GOT3 (cell line): ENCODE data around the gene KCND3.
"Not testable (repeated sequence)": the region's sequence is repeated elsewhere in the genome, so short reads cannot be mapped to it uniquely, and the experiment has no call there.

ENCODE experiments used
- DNase-seq: peaks from one replicate; lab custom pipeline; 2025; ENCODE audit warnings: mixed read lengths; lab: John Stamatoyannopoulos, UW

KCND3 gene

GRCh38 chr1:111811891-111812290 lies 177.6 kb downstream of the KCND3 start:
- DNase-seq: no peak

GRCh38 chr1:111805251-111805650 lies 184.2 kb downstream of the KCND3 start:
- DNase-seq: no peak

- DNase-seq: no peak
These were observed 184.7 kb downstream of the KCND3 start for GRCh38 chr1:111804776-111805175.

GRCh38 chr1:111803951-111804350 lies 185.5 kb downstream of the KCND3 start:
- DNase-seq: no peak

GRCh38 chr1:111802984-111803383 lies 186.5 kb downstream of the KCND3 start:
- DNase-seq: no peak

- DNase-seq: no peak
These were observed 187.4 kb downstream of the KCND3 start for GRCh38 chr1:111802110-111802509.

GRCh38 chr1:111801071-111801850 lies 188.2 kb downstream of the KCND3 start:
- DNase-seq: no peak

GRCh38 chr1:111799722-111800121 lies 189.7 kb downstream of the KCND3 start:
- not testable (repeated sequence) for DNase-seq

DNA sequence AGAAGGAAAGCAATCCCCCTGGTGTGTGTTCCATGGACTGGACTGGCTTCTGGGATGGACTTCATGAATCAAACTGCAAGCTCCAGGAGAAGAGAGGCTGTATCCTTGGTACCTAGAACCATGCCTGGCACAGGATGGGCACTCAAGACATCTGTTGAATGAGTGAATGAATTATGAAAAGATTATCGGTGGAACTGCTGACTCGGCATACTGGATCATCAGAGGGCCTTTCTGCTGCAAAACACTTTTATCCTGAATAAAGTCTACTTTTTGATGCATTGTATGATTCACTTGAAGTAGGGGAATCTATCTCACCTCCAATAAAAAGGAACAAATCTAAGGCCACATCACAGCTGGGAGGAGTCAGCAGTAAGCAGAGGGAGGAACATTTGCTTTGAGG lies 190.9 kb downstream of the KCND3 start:
- no peak for DNase-seq

- no peak for DNase-seq
These were observed 194.1 kb downstream of the KCND3 start for GRCh38 chr1:111795401-111795800.

DNA sequence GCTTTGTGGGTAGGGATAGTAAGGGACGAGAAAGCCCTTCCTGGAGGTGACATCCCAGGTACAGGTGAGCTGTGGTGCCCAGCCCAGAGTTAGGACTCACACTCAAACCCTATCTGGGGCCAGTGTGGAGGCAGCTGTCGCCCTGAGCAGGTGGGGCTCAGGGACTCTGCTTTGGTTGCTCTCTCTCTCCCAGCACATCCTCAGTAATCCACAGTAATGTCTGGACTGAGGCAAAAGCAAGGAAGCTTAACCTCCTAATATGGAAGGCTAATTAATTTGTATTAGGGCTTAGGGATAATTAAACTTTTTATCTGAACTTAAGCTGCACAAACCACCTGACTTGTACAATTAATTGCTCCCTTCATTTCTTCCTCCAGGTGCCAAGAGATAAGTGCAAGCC lies 195.5 kb downstream of the KCND3 start:
- DNase-seq: no peak

GRCh38 chr1:111792249-111792648 lies 197.2 kb downstream of the KCND3 start:
- DNase-seq: no peak

DNA sequence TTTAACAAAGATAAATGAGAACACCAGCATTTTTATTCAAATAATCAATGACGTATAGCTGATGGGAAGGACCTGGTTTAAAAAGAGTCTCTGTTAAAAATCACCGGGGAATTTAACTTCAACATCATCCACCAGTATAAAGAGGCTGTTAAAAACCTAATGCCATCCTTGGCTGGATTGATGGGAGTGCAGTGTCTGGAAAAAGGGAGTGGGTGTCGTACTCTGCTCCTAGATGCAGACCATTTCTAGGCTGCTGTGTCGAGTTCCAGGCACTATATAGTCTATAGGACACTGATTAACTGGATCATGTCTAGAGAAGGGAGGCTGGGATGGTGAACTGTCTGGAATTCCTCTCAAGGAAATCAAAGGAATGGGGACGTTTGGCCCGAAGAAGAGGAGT lies 197.7 kb downstream of the KCND3 start:
- no peak for DNase-seq

GRCh38 chr1:111789666-111790316 lies 199.7 kb downstream of the KCND3 start:
- DNase-seq: no peak

- no peak for DNase-seq
These were observed 200.3 kb downstream of the KCND3 start for GRCh38 chr1:111789142-111789541.

DNA sequence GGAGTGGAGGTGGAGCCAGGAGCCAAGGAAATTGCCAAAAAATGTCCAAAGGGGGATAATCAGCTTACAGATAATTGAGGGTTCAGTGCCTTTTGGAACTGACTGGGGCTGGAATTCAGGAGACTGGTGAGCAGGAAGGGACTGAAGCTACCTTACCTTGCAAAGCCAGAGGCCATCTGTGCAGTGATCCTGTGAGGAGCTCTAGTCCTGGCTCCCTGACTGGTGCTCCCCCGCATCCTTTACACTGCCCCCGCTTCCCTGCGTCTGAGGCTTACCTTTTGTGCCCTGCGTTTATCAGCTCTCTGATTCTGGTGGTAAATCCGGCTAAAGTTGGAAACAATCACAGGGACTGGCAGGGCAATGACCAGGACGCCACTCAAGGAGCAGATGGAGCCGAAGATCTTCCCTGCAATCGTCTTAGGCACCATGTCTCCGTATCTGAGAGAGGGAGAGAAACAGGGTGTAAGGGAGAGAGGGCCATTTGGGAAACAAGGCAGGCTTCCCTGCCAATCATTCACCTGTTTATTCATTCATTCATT lies 202.7 kb downstream of the KCND3 start:
- no peak for DNase-seq

- no peak for DNase-seq
These were observed 205.1 kb downstream of the KCND3 start for GRCh38 chr1:111784273-111784901.

DNA sequence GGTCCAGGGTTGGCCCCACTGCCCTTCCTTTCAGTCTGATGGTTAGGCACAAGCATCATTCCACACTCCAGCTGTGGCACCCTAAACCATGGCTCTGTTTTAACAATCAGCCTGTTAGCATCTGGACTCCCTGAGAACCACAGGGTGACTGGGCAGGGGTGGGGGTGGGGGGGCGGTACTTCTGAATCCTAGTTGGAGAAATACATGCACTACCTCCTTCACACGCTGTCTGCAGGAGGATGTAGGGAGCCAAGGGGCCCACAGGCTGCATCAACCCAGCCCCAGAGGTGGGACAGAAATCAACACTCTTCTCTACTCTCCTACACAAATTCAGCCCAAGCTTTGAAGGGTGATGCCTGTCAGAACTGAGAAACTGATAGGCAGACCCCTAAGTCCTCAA lies 209.9 kb downstream of the KCND3 start:
- no peak for DNase-seq

- DNase-seq: no peak
These were observed 210.9 kb downstream of the KCND3 start for GRCh38 chr1:111778541-111779051.

DNA sequence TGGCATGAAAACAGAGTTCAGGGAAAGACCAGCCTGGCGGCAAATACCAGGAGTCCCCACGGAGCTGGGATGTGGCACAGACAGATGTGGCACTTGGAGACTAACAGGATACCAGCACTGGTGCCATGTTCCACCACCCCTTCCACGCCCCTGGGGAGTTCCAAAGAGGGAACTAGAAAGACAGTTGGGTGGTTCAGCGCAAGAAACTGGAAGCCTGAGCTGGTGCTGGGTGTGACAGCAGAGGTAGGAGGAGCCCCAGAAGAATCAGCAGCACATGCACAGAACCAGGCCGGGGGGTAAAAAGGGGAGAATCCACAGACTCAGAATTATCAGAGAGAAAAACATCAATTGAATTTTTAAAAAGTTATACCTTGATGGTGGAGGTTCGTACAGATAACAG lies 211.4 kb downstream of the KCND3 start:
- DNase-seq: no peak

DNA sequence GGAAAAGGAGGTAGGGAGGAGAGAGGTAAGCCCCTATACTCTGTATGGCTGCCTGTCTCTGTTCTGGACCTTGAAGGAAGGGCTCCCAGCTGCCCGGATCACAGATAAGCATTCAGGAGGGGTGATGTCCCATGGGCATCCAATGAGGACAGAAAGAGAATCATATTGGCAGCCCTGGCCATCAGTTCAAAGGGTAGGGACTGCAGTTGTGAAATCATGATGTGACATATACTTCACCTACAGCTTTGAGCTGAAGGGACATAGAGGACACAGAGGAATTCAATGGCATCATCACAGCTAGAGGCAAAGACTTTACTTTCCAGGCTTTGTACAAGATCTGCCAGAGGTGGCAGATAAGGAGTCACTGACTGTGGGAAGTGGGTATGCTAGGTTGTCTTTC lies 212.2 kb downstream of the KCND3 start:
- no peak for DNase-seq

DNA sequence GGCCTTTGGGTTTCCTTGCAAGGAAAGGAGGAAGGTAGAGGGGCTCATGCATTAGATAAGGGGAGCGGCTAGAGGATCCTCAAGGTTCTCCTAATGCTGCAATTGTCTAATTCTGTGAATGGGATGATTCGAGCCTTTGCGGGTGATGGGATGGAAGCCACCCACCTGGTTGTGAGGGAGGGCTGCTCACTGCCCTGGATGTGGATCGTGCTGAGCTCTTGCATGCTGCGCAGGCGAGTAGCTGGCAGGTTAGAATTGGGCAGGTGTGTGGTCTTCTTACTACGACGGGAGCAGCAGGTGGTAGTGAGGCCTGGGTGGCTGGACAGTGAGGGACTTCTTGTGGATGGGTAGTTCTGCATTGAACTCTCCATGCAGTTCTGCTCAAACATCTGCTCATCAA lies 212.6 kb downstream of the KCND3 start:
- no peak for DNase-seq

DNA sequence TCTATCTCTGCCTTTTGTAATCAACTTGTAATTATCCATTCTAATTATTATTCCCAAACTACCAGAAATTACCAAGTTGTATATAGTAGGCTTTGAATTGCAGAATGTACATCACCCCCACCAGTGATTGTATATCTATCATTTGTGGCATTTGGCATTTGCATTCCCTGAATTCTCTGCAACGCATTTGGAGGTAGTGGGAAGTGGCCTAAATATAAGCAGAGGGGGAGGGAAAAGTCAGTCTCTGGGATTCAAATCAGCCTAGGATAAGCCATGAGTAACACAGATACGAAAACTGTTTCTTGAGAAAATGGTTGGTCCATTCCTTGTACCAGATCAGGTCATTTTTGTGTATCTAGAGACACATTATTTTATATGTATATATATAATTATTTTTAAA lies 213.1 kb downstream of the KCND3 start:
- DNase-seq: no peak
